Stimulated activated CD4-positive, alpha-beta T cell treated with anti-CD3 and anti-CD28 coated beads, Interleukin-1b, Interleukin-23, amount 100 ng/mL, for 48 hours (primary cell): Measurements from ENCODE around the gene ARSD.
"Not testable (repeated sequence)": the region's sequence is repeated elsewhere in the genome, so short reads cannot be mapped to it uniquely, and the experiment has no call there.

Experiments
- DNase-seq: peaks from one replicate; pipeline ENCODE4 v3.0.0-alpha.2; 2020

Gene ARSD

DNA sequence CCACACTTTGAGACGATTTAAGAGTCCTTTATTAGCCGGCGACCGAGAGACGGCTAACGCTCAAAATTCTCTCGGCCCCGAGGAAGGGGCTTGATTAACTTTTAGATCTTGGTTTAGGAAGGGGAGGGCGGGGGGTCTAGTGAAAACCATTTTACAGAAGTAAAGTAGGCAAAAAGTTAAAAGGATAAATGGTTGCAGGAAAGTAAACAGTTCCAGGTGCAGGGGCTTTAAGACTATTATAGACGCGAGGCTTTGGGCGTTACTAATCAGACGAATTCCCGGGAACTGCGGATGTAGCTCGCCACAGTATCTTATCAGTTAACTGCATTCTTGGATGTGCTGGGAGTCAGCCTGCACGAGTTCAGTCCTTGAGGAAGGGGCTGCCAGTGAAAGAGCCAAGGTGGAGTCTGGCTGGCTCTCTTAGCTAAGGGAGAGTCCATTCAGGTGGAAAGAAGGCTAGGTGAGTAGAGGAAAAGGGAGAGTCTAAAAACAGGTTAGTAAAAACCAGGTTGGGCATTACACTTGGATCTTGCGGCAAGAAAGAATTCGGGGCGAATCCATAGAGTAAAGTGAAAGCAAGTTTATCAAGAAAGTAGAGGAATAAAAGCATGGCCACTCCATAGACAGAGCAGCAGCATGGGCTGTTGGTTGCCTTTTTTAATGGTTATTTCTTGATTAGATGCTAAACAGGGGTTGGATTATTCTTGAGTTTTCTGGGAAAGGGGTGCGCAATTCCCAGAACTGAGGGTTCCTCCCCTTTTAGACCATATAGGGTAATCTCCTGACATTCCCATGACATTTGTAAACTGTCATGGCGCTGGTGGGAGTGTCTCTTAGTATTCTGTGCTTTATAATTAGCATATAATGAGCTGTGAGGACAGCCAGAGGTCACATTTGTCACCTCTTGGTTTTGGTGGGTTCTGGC is 38.3 kb downstream of the ARSD start:
- DNase-seq: not testable (repeated sequence)

DNA sequence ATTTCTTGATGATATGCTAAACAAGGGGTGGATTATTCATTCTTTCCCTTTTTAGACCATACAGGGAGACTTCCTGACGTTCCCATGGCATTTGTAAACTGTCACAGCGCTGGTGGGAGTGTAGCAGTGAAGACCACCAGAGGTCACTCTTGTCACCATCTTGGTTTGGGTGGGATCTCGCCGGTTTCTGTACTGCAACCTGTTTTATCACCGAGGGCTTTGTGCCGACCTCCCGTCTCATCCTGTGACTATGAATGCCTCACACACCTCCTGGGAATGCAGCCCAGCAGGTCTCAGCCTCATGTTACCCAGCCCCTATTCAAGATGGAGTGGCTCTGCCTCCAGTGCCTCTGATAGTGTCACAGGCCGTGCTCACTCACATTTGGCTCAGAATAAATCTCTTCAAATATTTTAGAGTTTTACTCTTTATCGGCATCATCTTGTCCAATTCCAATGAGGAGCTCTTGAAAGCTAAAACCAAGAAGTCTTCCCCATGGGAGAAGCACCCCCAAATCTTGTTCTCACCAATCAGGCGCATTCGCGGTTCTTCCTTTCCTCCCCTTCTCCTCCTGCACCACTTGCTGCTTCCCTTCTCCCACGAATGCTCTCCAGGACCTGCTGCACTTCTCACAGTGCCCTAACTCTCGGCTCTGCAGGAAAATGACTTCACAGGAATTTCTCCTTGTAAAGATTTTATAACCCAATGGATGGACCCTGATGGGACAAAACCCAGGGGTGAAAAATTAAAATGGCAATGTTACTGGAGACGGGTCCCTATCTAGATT is 39.2 kb downstream of the ARSD start:
- not testable (repeated sequence) for DNase-seq

GRCh38 chrX:2889045-2889605 is 40.0 kb downstream of the ARSD start:
- DNase-seq: no peak

DNA sequence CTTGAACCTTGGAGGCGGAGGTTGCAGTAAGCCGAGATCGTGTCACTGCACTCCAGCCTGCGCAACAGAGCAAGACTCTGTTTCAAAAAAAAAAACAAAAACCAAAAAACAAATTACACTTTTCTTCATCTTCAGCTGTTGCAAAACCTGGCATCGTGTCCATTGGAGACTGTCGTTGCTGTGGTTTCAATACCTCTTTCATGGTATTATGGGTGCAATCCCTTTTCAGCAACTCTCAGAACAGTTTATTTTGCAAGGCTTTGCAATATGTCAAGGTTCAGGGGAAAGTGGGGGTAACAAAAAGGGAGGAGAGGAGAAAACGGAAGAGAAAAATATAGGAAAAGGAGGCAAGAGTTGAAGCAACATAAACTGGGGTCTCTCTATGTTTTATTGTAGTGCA is 40.8 kb downstream of the ARSD start:
- no peak for DNase-seq

GRCh38 chrX:2883770-2884169 is 45.4 kb downstream of the ARSD start:
- no peak for DNase-seq

- DNase-seq: no peak
These were observed 49.5 kb downstream of the ARSD start for GRCh38 chrX:2879670-2880069.

- DNase-seq: no peak
These were observed 50.6 kb downstream of the ARSD start for GRCh38 chrX:2878563-2878962.

- DNase-seq: no peak
These were observed 53.2 kb downstream of the ARSD start for GRCh38 chrX:2875798-2876399.

GRCh38 chrX:2875136-2875481 is 54.0 kb downstream of the ARSD start:
- DNase-seq: no peak

- DNase-seq: no peak
These were observed 54.7 kb downstream of the ARSD start for GRCh38 chrX:2874222-2875135.

DNA sequence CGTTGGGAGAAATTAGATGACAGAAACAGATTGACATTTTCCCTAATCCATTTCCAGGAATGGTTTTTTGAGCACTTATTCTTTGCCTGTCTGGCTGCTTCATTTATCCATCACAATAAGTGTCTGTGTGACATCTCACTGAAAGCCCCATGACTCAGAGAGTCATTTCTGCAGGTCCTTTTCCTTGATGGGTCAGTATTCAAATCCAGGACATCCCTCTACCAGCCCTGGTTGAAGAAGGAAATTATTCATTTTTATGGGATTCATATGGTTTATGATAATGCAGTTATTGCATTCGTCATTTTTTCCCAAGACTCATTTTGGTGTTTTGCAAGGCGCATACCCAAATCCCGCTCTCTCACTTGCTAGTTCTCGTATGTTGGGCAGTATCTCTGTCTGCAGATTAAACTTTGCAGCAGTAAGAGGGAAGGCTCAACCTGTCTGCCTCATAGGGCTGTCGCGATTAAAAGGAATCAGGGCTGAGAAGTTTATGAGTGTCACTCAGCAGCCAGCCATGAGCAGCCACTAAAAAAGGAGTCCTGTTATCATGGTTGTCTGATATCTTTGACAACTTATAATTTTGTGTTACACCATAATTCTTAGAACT is 56.4 kb downstream of the ARSD start:
- no peak for DNase-seq

- no peak for DNase-seq
These were observed 57.3 kb downstream of the ARSD start for GRCh38 chrX:2871831-2872230.

GRCh38 chrX:2870650-2871049 is 58.5 kb downstream of the ARSD start:
- no peak for DNase-seq

DNA sequence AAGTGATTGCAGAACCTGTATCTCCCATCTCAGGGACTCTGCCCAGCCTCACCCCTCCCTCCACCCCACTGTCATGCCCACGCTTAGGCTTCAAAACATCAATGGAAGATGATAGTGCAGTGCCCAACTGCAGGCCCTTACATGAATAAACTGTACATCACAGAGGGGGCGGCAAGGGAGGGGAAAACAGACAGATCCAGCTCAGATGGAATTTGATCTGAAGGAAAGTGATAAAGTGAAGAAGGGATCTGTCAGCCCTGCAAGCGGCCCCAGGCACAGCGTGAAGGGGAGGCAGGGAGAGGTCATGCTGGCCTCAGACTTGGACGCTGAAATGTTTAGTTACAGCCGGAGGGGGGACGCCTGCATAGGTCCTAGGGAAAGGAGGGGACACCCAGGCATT is 61.9 kb downstream of the ARSD start:
- DNase-seq: no peak

GRCh38 chrX:2863646-2864045 is 65.5 kb downstream of the ARSD start:
- no peak for DNase-seq

GRCh38 chrX:2862404-2862803 is 66.7 kb downstream of the ARSD start:
- DNase-seq: no peak

DNA sequence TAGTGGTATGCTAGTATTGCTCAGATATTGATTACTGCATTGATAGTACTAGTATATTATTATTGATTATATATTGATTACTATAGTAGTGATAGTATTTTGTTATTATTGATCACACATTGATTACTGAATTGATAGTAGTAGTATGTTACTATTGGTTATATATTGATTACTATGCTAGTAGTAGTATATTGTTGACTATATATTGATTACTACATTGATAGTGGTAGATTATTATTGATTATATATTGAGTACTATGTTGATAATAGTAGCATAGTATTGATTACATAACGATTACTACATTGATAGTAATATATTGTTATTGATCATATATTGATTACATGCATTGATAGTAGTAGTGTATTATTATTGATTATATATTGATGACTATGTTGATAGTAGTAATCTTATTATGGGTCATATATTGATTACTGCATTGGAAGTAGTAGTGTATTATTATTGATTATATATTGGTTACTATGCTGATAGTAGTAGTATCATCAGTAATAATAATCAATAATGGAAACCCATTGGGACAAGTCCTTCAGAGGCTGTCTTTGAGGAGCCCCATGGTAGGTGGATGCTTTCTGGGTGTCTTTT is 69.8 kb downstream of the ARSD start:
- DNase-seq: no peak

GRCh38 chrX:2857566-2857965 is 71.6 kb downstream of the ARSD start:
- DNase-seq: no peak

GRCh38 chrX:2855761-2856160 is 73.4 kb downstream of the ARSD start:
- no peak for DNase-seq

DNA sequence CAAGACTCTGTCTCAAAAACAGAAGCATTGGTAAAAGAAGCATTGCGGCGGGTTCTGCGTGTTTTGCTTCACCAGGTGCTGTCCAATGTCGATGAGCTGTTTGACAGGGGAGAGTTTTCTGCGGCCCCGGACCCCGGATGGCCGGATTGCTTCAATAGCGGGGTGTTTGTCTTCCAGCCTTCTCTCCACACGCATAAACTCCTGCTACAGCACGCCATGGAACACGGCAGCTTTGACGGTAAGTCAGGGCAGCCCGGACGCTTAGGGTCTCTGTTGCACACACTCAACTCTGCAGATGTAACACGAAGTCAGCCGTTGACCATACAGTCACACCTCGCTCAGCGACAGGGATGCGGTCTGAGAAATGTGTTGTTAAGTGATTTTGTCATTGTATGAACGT is 74.2 kb downstream of the ARSD start:
- no peak for DNase-seq
